AG09309 (cell line): ENCODE results near the gene GATAD2A.

Source experiments
- DNase-seq: peaks from one replicate; pipeline ENCODE4 v3.0.0-alpha.2; 2010; ENCODE audit warnings: low read depth
- H3K4me3 ChIP-seq: 2 replicates; pipeline ENCODE4 v1.5.1; 2011; ENCODE audit warnings: mild to moderate bottlenecking, low read depth, low read length, moderate library complexity; ENCODE audit not compliant: control insufficient read depth
- CTCF ChIP-seq: IDR thresholded peaks from 2 replicates; pipeline ENCODE4 v1.5.1; 2011; ENCODE audit warnings: mild to moderate bottlenecking, low read depth, low read length, inconsistent platforms; ENCODE audit not compliant: insufficient read depth, control insufficient read depth; ENCODE audit errors: missing control alignments

The GATAD2A gene

GRCh38 chr19:19404879-19405860 lies at the start of gene GATAD2A:
TSS of gene GATAD2A (plus strand) at chr19:19405675. CDS start at chr19:19465346, 59,671 bp downstream.
- peak; percentile 25 for TF ChIP-seq CTCF
- H3K4me3 ChIP-seq, result peak within 1 kb of the TSS; percentile 70
- DNase-seq, result peak; percentile 64

GRCh38 chr19:19356500-19356899 lies 49.0 kb upstream of the GATAD2A start:
- DNase-seq, result no peak
- no peak overlapping the region for H3K4me3 ChIP-seq
- TF ChIP-seq CTCF, result no peak

DNA sequence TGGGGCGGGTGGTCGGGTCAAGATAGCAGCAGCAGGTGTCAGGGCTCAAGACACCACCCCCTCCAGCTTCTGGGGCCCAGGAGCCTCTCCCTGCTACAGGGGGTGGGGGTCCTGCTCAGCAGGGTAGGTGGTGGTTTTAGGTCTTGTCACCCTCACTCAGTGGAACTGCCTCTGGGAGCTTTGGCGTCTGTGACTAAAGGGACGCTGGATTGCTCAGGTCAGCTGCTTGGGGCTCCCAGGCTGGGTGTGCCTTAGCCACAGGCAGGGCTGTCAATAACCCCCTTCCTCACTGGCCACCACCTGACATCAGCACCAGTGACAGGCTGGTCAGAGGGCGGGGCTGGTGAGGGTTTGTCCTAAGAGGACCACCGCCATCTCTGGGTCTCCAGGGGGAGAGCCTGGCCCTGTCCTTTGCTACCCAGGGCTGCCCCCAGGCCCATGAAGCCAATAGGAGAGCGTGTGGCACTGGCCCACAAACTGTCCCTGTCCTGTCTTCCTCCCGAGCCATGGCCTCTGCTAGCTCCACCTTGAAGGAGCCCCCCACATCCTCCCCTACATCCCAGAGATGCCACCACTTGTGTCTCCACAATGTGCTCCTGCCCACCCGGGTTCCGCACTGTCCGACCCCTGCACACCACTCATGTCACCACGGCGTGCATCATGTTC lies 48.4 kb upstream of the GATAD2A start:
- TF ChIP-seq CTCF, result no peak
- no peak overlapping the region for H3K4me3 ChIP-seq
- no peak for DNase-seq

GRCh38 chr19:19361075-19361594 lies 44.3 kb upstream of the GATAD2A start:
- peak; percentile 80 for TF ChIP-seq CTCF
- H3K4me3 ChIP-seq, result no peak overlapping the region
- DNase-seq, result peak; percentile 50

DNA sequence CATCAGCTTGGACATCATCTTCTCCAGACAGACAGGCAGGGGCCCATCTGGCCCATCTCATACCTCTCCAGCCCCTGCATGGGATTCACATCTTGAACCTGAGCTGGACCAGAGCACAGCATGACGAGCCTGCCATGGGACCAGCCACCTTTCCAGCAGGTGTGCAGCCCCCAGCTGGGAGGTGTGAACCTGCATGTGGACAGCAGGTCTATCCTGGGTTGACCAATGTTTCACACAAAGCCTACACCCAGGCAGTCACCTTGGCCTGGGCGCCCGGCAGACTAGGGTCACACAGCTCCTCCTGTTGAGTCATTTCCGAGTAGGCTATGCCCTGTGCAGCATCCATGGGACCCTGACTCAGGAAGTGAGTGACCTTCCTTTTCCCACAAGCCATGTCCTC lies 43.4 kb upstream of the GATAD2A start:
- DNase-seq, result no peak
- TF ChIP-seq CTCF, result no peak
- no peak overlapping the region for H3K4me3 ChIP-seq
